Ectodermal cell (in vitro differentiated cells): ENCODE data around the gene STIM2.

Source experiments
- H3K27ac ChIP-seq: 2 replicates; pipeline ENCODE4 v1.7.0; 2013; ENCODE audit warnings: mild to moderate bottlenecking, low read depth, low read length; ENCODE audit not compliant: insufficient read depth, poor library complexity, severe bottlenecking
- H3K27me3 ChIP-seq: 2 replicates; pipeline ENCODE4 v1.7.0; 2013; ENCODE audit warnings: mild to moderate bottlenecking, low read length; ENCODE audit not compliant: insufficient read depth, control insufficient read depth, poor library complexity, severe bottlenecking
- H3K36me3 ChIP-seq: one replicate; pipeline ENCODE4 v1.7.0; 2013; ENCODE audit warnings: low read length; ENCODE audit not compliant: control insufficient read depth, insufficient read depth
- H3K4me1 ChIP-seq: one replicate; pipeline ENCODE4 v1.7.0; 2013; ENCODE audit warnings: low read length; ENCODE audit not compliant: control insufficient read depth, insufficient read depth
- H3K4me3 ChIP-seq: 2 replicates; pipeline ENCODE4 v1.7.0; 2013; ENCODE audit warnings: low read depth, low read length, control low read depth; ENCODE audit not compliant: insufficient read depth
- H3K9me3 ChIP-seq: 2 replicates; pipeline ENCODE4 v1.7.0; 2013; ENCODE audit warnings: mild to moderate bottlenecking, low read length, moderate library complexity; ENCODE audit not compliant: control insufficient read depth
- WGBS, 2 experiments: methylation state at CpG; one replicate each; pipeline ENCODE4 v1.1.7; 2013; ENCODE audit warnings: missing lambda C conversion rate in 2 of 2; 5-methylcytosine and 5-hydroxymethylcytosine counted together

The STIM2 gene

GRCh38 chr4:26912069-26912468 lies 51.4 kb downstream of the STIM2 start:
- H3K36me3 ChIP-seq, result no peaks in the 10 kb centered on the region
- no peak overlapping the region for H3K27ac ChIP-seq
- WGBS, 2 experiments, result 92% methylated on average over 3 to 6 of the region's 6 CpGs
- H3K4me1 ChIP-seq, result no peaks in the 10 kb centered on the region
- no peaks in the 10 kb centered on the region for H3K27me3 ChIP-seq
- H3K9me3 ChIP-seq, result no peaks in the 10 kb centered on the region
- H3K4me3 ChIP-seq, result no peak overlapping the region

- 64 to 67% methylated on average over 3 of the region's 3 CpGs for WGBS, 2 experiments
- no peaks in the 10 kb centered on the region for H3K9me3 ChIP-seq
- H3K36me3 ChIP-seq, result no peaks in the 10 kb centered on the region
- no peak overlapping the region for H3K27ac ChIP-seq
- no peak overlapping the region for H3K4me3 ChIP-seq
- H3K27me3 ChIP-seq, result no peaks in the 10 kb centered on the region
- H3K4me1 ChIP-seq, result no peaks in the 10 kb centered on the region
These were observed 52.2 kb downstream of the STIM2 start for GRCh38 chr4:26912810-26913209.

- Histone ChIP-seq H3K27ac (no peak overlapping the region), H3K9me3 (no peaks in the 10 kb centered on the region), H3K4me1 (no peaks in the 10 kb centered on the region), H3K36me3 (no peaks in the 10 kb centered on the region), H3K27me3 (no peaks in the 10 kb centered on the region), H3K4me3 (no peak overlapping the region)
- WGBS, 2 experiments, result 87 to 88% methylated on average over 1 of the region's 1 CpG
These were observed 55.6 kb downstream of the STIM2 start for GRCh38 chr4:26916195-26916594.

- H3K9me3 ChIP-seq, result no peaks in the 10 kb centered on the region
- peak overlapping the region; percentile 44 for H3K27ac ChIP-seq
- no peak overlapping the region for H3K4me3 ChIP-seq
- H3K27me3 ChIP-seq, result no peaks in the 10 kb centered on the region
- H3K4me1 ChIP-seq, result peaks cover 5% of the 10 kb centered on the region
- no peaks in the 10 kb centered on the region for H3K36me3 ChIP-seq
- WGBS, 2 experiments, result 78 to 83% methylated on average over 4 of the region's 4 CpGs
These were observed 70.3 kb downstream of the STIM2 start for GRCh38 chr4:26930964-26931363.

GRCh38 chr4:26931451-26931850 lies 70.8 kb downstream of the STIM2 start:
- WGBS, 2 experiments, result no CpG with 5 or more reads among the region's 1 CpG
- H3K36me3 ChIP-seq, result no peaks in the 10 kb centered on the region
- no peaks in the 10 kb centered on the region for H3K27me3 ChIP-seq
- H3K4me3 ChIP-seq, result no peak overlapping the region
- no peaks in the 10 kb centered on the region for H3K9me3 ChIP-seq
- H3K4me1 ChIP-seq, result peaks cover 5% of the 10 kb centered on the region
- peak overlapping the region; percentile 44 for H3K27ac ChIP-seq

GRCh38 chr4:26931966-26932365 lies 71.3 kb downstream of the STIM2 start:
- Histone ChIP-seq H3K9me3 (no peaks in the 10 kb centered on the region), H3K4me3 (no peak overlapping the region), H3K27ac (no peak overlapping the region), H3K36me3 (no peaks in the 10 kb centered on the region), H3K4me1 (peaks cover 5% of the 10 kb centered on the region), H3K27me3 (no peaks in the 10 kb centered on the region)
- 78 to 100% methylated on average over 1 to 2 of the region's 3 CpGs for WGBS, 2 experiments

GRCh38 chr4:26935397-26935796 lies 74.8 kb downstream of the STIM2 start:
- H3K9me3 ChIP-seq, result no peaks in the 10 kb centered on the region
- WGBS, 2 experiments, result 75 to 76% methylated on average over 1 of the region's 1 CpG

GRCh38 chr4:26936284-26937065 lies 75.8 kb downstream of the STIM2 start:
- peaks cover under 1% of the 10 kb centered on the region for H3K4me1 ChIP-seq
- WGBS, 2 experiments, result 90 to 95% methylated on average over 5 of the region's 5 CpGs
- H3K9me3 ChIP-seq, result no peaks in the 10 kb centered on the region
- no peak overlapping the region for H3K4me3 ChIP-seq
- H3K27me3 ChIP-seq, result no peaks in the 10 kb centered on the region
- no peaks in the 10 kb centered on the region for H3K36me3 ChIP-seq
- H3K27ac ChIP-seq, result no peak overlapping the region

More at GRCh38 chr4:26935397-26935796, 74.8 kb downstream of the STIM2 start:
- peaks cover 5% of the 10 kb centered on the region for H3K4me1 ChIP-seq
- no peak overlapping the region for H3K4me3 ChIP-seq
- no peaks in the 10 kb centered on the region for H3K27me3 ChIP-seq
- no peaks in the 10 kb centered on the region for H3K36me3 ChIP-seq
- H3K27ac ChIP-seq, result no peak overlapping the region

GRCh38 chr4:26937139-26937538 lies 76.5 kb downstream of the STIM2 start:
- no peak overlapping the region for H3K4me3 ChIP-seq
- H3K36me3 ChIP-seq, result no peaks in the 10 kb centered on the region
- WGBS, 2 experiments, result 90 to 100% methylated on average over 1 to 2 of the region's 2 CpGs
- H3K4me1 ChIP-seq, result no peaks in the 10 kb centered on the region
- no peaks in the 10 kb centered on the region for H3K27me3 ChIP-seq
- no peak overlapping the region for H3K27ac ChIP-seq
- no peaks in the 10 kb centered on the region for H3K9me3 ChIP-seq

- H3K27ac ChIP-seq, result no peak overlapping the region
- H3K9me3 ChIP-seq, result no peaks in the 10 kb centered on the region
- 92 to 93% methylated on average over 2 of the region's 3 CpGs for WGBS, 2 experiments
- no peaks in the 10 kb centered on the region for H3K36me3 ChIP-seq
- H3K4me1 ChIP-seq, result no peaks in the 10 kb centered on the region
- no peak overlapping the region for H3K4me3 ChIP-seq
- no peaks in the 10 kb centered on the region for H3K27me3 ChIP-seq
These were observed 76.9 kb downstream of the STIM2 start for GRCh38 chr4:26937567-26937966.
